OCI-LY7 (cell line): ENCODE measurements around the gene PCIF1. TPM values are rescaled to one million over a fixed set of nuclear protein-coding genes. Genes with fewer than 3 reads are reported as not detected.

Source experiments
- BruUV-seq: library from RNA; stranded (reverse); fragments of 400-500 nt; replicated peaks from 2 replicates; lab custom pipeline; 2021; lab: Mats Ljungman, UMichigan
- CTCF ChIA-PET: fragments of 300-600 bp; sonication (Branson Sonifier 250); formaldehyde crosslinking; loops from one replicate; lab custom pipeline; 2022; ENCODE audit warnings: antibody characterized with exemption; ENCODE audit not compliant: unreplicated experiment; lab: Charles Lee
- POLR2A ChIA-PET: fragments of 300-600 bp; sonication (Branson Sonifier 250); formaldehyde crosslinking; loops from one replicate; lab custom pipeline; 2022; ENCODE audit warnings: antibody characterized with exemption; lab: Charles Lee
- DNase-seq: peaks from one replicate; pipeline ENCODE4 v3.0.0-alpha.2; 2015; ENCODE audit warnings: low spot score
- H2AFZ ChIP-seq: fragments of 200-600 bp; sonication (generic), shearing (Covaris generic); 2 replicates; pipeline ENCODE4 v1.6.1; 2014; ENCODE audit warnings: mild to moderate bottlenecking, antibody characterized with exemption, low read length, moderate library complexity
- H3K27ac ChIP-seq: fragments of 200-600 bp; sonication (generic); 2 replicates; pipeline ENCODE4 v1.5.1; 2014; ENCODE audit warnings: mixed run types, low read depth, mild to moderate bottlenecking, moderate library complexity, low read length, inconsistent platforms; ENCODE audit not compliant: poor library complexity, severe bottlenecking
- H3K36me3 ChIP-seq: fragments of 200-600 bp; sonication (generic); 2 replicates; pipeline ENCODE4 v1.6.1; 2014; ENCODE audit warnings: mild to moderate bottlenecking, antibody characterized with exemption, low read length, moderate library complexity, mixed read lengths; ENCODE audit not compliant: insufficient read depth
- H3K4me1 ChIP-seq: fragments of 200-600 bp; sonication (generic); 2 replicates; pipeline ENCODE4 v1.5.1; 2014; ENCODE audit warnings: mild to moderate bottlenecking, low read length; ENCODE audit not compliant: insufficient read depth, poor library complexity, severe bottlenecking
- H3K4me2 ChIP-seq: fragments of 200-600 bp; sonication (generic); 2 replicates; pipeline ENCODE4 v1.6.1; 2014; ENCODE audit warnings: mild to moderate bottlenecking, low read length
- H3K4me3 ChIP-seq: fragments of 200-600 bp; sonication (generic); 2 replicates; pipeline ENCODE4 v1.5.1; 2014; ENCODE audit warnings: mild to moderate bottlenecking, low read depth, low read length; ENCODE audit not compliant: poor library complexity, severe bottlenecking
- H3K79me2 ChIP-seq: fragments of 200-600 bp; sonication (generic); 2 replicates; pipeline ENCODE4 v1.6.1; 2016; ENCODE audit warnings: low read depth, mild to moderate bottlenecking, low read length, moderate library complexity, mixed read lengths; ENCODE audit not compliant: insufficient read depth
- H3K9me2 ChIP-seq: fragments of 200-600 bp; sonication (generic); 2 replicates; pipeline ENCODE4 v1.6.1; 2016; ENCODE audit warnings: mild to moderate bottlenecking, low read length, mixed read lengths; ENCODE audit not compliant: insufficient read depth
- H3K9me3 ChIP-seq: fragments of 200-600 bp; sonication (generic); 2 replicates; pipeline ENCODE4 v1.6.1; 2014; ENCODE audit warnings: mild to moderate bottlenecking, mixed run types, low read length, mixed read lengths
- H4K20me1 ChIP-seq: fragments of 200-600 bp; sonication (generic); 2 replicates; pipeline ENCODE4 v1.6.1; 2014; ENCODE audit warnings: mild to moderate bottlenecking, antibody characterized with exemption, low read length, moderate library complexity, mixed read lengths; ENCODE audit not compliant: insufficient read depth
- EZH2phosphoT487 ChIP-seq: fragments of 200-600 bp; sonication (generic); IDR thresholded peaks from 2 replicates; pipeline ENCODE4 v1.6.1; 2018; ENCODE audit warnings: low read depth, borderline replicate concordance, mild to moderate bottlenecking, mixed run types, antibody characterized with exemption, low read length, moderate library complexity, mixed read lengths
- intact Hi-C: fragments of 100-400 bp; cut with micrococcal nuclease; formaldehyde crosslinking; loops from one replicate; pipeline ENCODE4 v1.10.0; 2022; ENCODE audit not compliant: unreplicated experiment
- total RNA-seq, 2 experiments: library from RNA; depleted of rRNA in 1 of 2; stranded (reverse); fragments of >200 nt in 1 of 2; shearing (Covaris generic) in 1 of 2; gene quantifications; 2 replicates each; pipeline ENCODE4 v1.2.3, GENCODE V29; 2014 to 2022
- TF ChIP-seq, protein P1 (sequence below): fragments of 200-600 bp; sonication (generic); conservative IDR thresholded peaks from 2 replicates; pipeline ENCODE4 v1.5.1; 2014; ENCODE audit warnings: mild to moderate bottlenecking, antibody characterized with exemption, low read length, moderate library complexity, mixed read lengths

PCIF1 gene
- total RNA-seq, 2 experiments from 2014 or later, result 21.2 to 40.6 TPM

DNA sequence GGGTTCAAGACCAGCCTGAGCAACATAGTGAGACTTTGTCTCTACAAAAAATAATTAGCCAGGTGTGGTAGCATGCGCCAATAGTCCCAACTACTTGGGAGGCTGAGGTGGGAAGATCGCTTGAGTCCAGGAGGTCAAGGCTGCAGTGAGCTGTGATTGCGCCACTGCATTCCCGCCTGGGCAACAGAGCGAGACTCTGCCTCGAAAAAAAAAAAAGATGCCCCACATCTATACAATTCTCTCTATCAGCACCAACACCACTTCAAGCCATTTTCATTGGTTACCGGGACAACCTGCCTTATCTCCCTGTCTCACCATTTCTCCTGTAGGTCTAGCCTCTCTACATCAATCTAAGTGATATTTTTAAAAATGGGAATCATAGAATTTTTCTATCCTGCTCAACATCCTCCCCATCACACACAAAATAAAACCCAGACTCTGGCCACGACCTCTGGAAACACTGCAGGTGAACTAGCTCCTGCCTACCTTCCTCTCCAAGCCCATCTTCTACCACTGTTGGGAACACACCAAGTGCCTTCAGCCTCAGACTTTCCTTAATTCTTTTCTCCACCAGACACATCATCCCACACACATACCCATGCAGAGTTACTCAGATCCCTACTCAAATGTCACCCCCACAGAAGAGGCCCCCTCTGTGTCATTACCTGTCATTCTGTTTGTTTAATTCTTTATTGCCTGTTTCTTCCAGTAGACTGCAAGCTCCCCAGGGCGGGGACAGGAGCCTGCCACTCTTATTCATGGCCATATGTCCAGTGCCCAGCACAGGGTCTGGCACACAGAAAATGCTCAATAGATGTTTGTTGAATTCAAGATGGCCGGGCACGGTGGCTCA lies 12.9 kb upstream of the PCIF1 start:
- BruUV-seq, result no TSS peak
- no peak for DNase-seq
- H3K4me3 ChIP-seq, result no peak overlapping the region
- no peaks in the 10 kb centered on the region for H3K9me2 ChIP-seq
- H3K4me1 ChIP-seq, result no peaks in the 10 kb centered on the region
- H3K36me3 ChIP-seq, result no peaks in the 10 kb centered on the region
- H4K20me1 ChIP-seq, result no peaks in the 10 kb centered on the region
- H3K27ac ChIP-seq, result no peak overlapping the region
- no peak overlapping the region for H2AFZ ChIP-seq
- no peaks in the 10 kb centered on the region for H3K79me2 ChIP-seq
- intact Hi-C loops, result no loop called here
- CTCF ChIA-PET, result no interaction called here
- H3K9me3 ChIP-seq, result no peaks in the 10 kb centered on the region
- no peak overlapping the region for H3K4me2 ChIP-seq
- TF ChIP-seq, protein P1, sequence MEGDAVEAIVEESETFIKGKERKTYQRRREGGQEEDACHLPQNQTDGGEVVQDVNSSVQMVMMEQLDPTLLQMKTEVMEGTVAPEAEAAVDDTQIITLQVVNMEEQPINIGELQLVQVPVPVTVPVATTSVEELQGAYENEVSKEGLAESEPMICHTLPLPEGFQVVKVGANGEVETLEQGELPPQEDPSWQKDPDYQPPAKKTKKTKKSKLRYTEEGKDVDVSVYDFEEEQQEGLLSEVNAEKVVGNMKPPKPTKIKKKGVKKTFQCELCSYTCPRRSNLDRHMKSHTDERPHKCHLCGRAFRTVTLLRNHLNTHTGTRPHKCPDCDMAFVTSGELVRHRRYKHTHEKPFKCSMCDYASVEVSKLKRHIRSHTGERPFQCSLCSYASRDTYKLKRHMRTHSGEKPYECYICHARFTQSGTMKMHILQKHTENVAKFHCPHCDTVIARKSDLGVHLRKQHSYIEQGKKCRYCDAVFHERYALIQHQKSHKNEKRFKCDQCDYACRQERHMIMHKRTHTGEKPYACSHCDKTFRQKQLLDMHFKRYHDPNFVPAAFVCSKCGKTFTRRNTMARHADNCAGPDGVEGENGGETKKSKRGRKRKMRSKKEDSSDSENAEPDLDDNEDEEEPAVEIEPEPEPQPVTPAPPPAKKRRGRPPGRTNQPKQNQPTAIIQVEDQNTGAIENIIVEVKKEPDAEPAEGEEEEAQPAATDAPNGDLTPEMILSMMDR, result no peak
- TF ChIP-seq EZH2phosphoT487, result no peak
- POLR2A ChIA-PET, result interaction anchor here (0.7 to 1.0 kb wide), 3 partner anchors 11 to 505 kb away, joined by 3 to 5 read pairs (median 3); no protein-coding TSS in a partner anchor

- Histone ChIP-seq H4K20me1 (no peaks in the 10 kb centered on the region), H2AFZ (no peak overlapping the region), H3K4me2 (no peak overlapping the region), H3K36me3 (no peaks in the 10 kb centered on the region), H3K79me2 (no peaks in the 10 kb centered on the region), H3K4me3 (no peak overlapping the region), H3K4me1 (no peaks in the 10 kb centered on the region), H3K27ac (no peak overlapping the region), H3K9me2 (no peaks in the 10 kb centered on the region), H3K9me3 (no peaks in the 10 kb centered on the region)
- ChIA-PET CTCF (no interaction called here), POLR2A (interaction anchor here (0.9 kb wide), 1 partner anchor 44 kb away, joined by 3 read pairs; the partner anchor contains the start of gene ZSWIM1)
- no peak for DNase-seq
- BruUV-seq, result no TSS peak
- intact Hi-C loops, result no loop called here
- TF ChIP-seq, protein P1, result no peak
- no peak for TF ChIP-seq EZH2phosphoT487
These were observed 9.9 kb upstream of the PCIF1 start for GRCh38 chr20:45924391-45925261.
